ENCODE measurements around the gene SGCE.

- TF ChIP-seq NR2C1 (IDR thresholded peaks at IDR 0.05) (no peak), MAX (IDR thresholded peaks at IDR 0.05; ENCODE audit: low read depth, low read length) (no peak), E2F4 (IDR thresholded peaks at IDR 0.05; ENCODE audit: low read depth, low read length) (no peak), TCF3 (IDR thresholded peaks at IDR 0.05; ENCODE audit: borderline replicate concordance, insufficient read depth, low read depth, low read length) (no peak), ATF3 (IDR thresholded peaks at IDR 0.05; ENCODE audit: borderline replicate concordance, extremely low read depth, low read depth, low read length) (no peak), NBN (IDR thresholded peaks at IDR 0.05) (no peak), NFYB (IDR thresholded peaks at IDR 0.05; ENCODE audit: insufficient read depth, low read depth, low read length) (no peak)
Observed at GRCh38 chr7:94632338-94633013, 23.5 kb downstream of the SGCE start.

Measured in GM12878 (cell line).